Chondrocyte (in vitro differentiated cells): ENCODE results near the gene TMEM119. TPM values are rescaled to one million over a fixed set of nuclear protein-coding genes. Genes with fewer than 3 reads are reported as not detected.
"Not testable (repeated sequence)": the region's sequence is repeated elsewhere in the genome, so short reads cannot be mapped to it uniquely, and the experiment has no call there.

ENCODE experiments used
- DNase-seq: peaks from one replicate; pipeline ENCODE4 v3.0.0; 2021; ENCODE audit warnings: mixed read lengths, low spot score
- H3K27ac Mint-ChIP-seq: one replicate; pipeline ENCODE4 v1.8.0; 2021; ENCODE audit warnings: mild to moderate bottlenecking, moderate library complexity, mixed read lengths; ENCODE audit not compliant: unreplicated experiment
- H3K27me3 Mint-ChIP-seq: 2 replicates; pipeline ENCODE4 v1.8.0; 2021; ENCODE audit warnings: low read depth, mixed read lengths
- H3K36me3 Mint-ChIP-seq: 2 replicates; pipeline ENCODE4 v1.8.0; 2021; ENCODE audit warnings: low read depth, mixed read lengths
- H3K4me1 Mint-ChIP-seq: 2 replicates; pipeline ENCODE4 v1.8.0; 2021; ENCODE audit warnings: low read depth, mild to moderate bottlenecking, mixed read lengths
- H3K4me3 Mint-ChIP-seq: one replicate; pipeline ENCODE4 v1.8.0; 2021; ENCODE audit warnings: mild to moderate bottlenecking, moderate library complexity, mixed read lengths; ENCODE audit not compliant: unreplicated experiment
- H3K9me3 Mint-ChIP-seq: 2 replicates; pipeline ENCODE4 v1.8.0; 2021; ENCODE audit warnings: low read depth, mixed read lengths
- CTCF ChIP-seq: fragments of 200-600 bp; sonication (generic); IDR thresholded peaks from 2 replicates; pipeline ENCODE4 v1.5.0; 2021; ENCODE audit warnings: antibody characterized with exemption, mild to moderate bottlenecking, moderate library complexity
- total RNA-seq: library from RNA; stranded (reverse); gene quantifications from 3 replicates; pipeline ENCODE4 v1.2.1, GENCODE V29; 2021

TMEM119 gene
- total RNA-seq, 1 donor from 2014 or later = 48.3 TPM

GRCh38 chr12:108594960-108595710 is 2.7 kb downstream of the TMEM119 start:
- Mint-ChIP-seq H3K9me3 (no peaks in the 10 kb centered on the region), H3K4me1 (peaks cover 16% of the 10 kb centered on the region)

GRCh38 chr12:108594323-108594903 is 3.5 kb downstream of the TMEM119 start:
- H3K4me3 Mint-ChIP-seq = no peak overlapping the region
- H3K4me1 Mint-ChIP-seq = peaks cover 20% of the 10 kb centered on the region
- no peaks in the 10 kb centered on the region for H3K27me3 Mint-ChIP-seq
- no peak for DNase-seq
- no peak overlapping the region for H3K27ac Mint-ChIP-seq
- no peak for TF ChIP-seq CTCF
- no peaks in the 10 kb centered on the region for H3K36me3 Mint-ChIP-seq
- H3K9me3 Mint-ChIP-seq = no peaks in the 10 kb centered on the region

More at GRCh38 chr12:108594960-108595710, 2.7 kb downstream of the TMEM119 start:
- Mint-ChIP-seq H3K27me3 (no peaks in the 10 kb centered on the region), H3K36me3 (no peaks in the 10 kb centered on the region), H3K4me3 (no peak overlapping the region), H3K27ac (no peak overlapping the region)
- no peak for TF ChIP-seq CTCF
- DNase-seq = no peak

GRCh38 chr12:108592033-108592909 is 5.6 kb downstream of the TMEM119 start:
- Mint-ChIP-seq H3K27me3 (no peaks in the 10 kb centered on the region), H3K4me3 (no peak overlapping the region), H3K27ac (no peak overlapping the region), H3K36me3 (no peaks in the 10 kb centered on the region), H3K9me3 (no peaks in the 10 kb centered on the region), H3K4me1 (peaks cover 24% of the 10 kb centered on the region)
- no peak for TF ChIP-seq CTCF
- peak; percentile 77 for DNase-seq

- Mint-ChIP-seq H3K36me3 (no peaks in the 10 kb centered on the region), H3K27ac (no peak overlapping the region), H3K4me3 (no peak overlapping the region), H3K4me1 (peaks cover 20% of the 10 kb centered on the region), H3K9me3 (no peaks in the 10 kb centered on the region), H3K27me3 (no peaks in the 10 kb centered on the region)
- DNase-seq = no peak
- no peak for TF ChIP-seq CTCF
Measured at GRCh38 chr12:108591267-108591980, 6.5 kb downstream of the TMEM119 start.

GRCh38 chr12:108590463-108590862 is 7.4 kb downstream of the TMEM119 start:
- H3K4me1 Mint-ChIP-seq = peaks cover 20% of the 10 kb centered on the region
- DNase-seq, H3K9me3 Mint-ChIP-seq, H3K36me3 Mint-ChIP-seq, H3K27ac Mint-ChIP-seq, H3K27me3 Mint-ChIP-seq, H3K4me3 Mint-ChIP-seq: not testable (repeated sequence)
